ENCODE results near the gene SCFD2.

Gene SCFD2

GRCh38 chr4:52876069-52876468, 489.8 kb downstream of the SCFD2 start:
- no peak for DNase-seq (ENCODE audit: extremely low spot score)
- POLR2A ChIA-PET: no interaction called here
- CTCF ChIA-PET: no interaction called here
- no peak for TF ChIP-seq FOXM1 (IDR thresholded peaks at IDR 0.05; ENCODE audit: borderline replicate concordance)
- no peak for TF ChIP-seq NFRKB (IDR thresholded peaks at IDR 0.05)
- TF ChIP-seq TARDBP (IDR thresholded peaks at IDR 0.05): no peak
- no peak for TF ChIP-seq FOXK2 (IDR thresholded peaks at IDR 0.05)
- TF ChIP-seq L3MBTL2 (conservative IDR thresholded peaks at IDR 0.05): no peak

- no peak for DNase-seq (ENCODE audit: extremely low spot score)
- TF ChIP-seq LEF1 (IDR thresholded peaks at IDR 0.05; ENCODE audit: borderline replicate concordance) (no peak), ELF4 (IDR thresholded peaks at IDR 0.05) (no peak), FOXK2 (IDR thresholded peaks at IDR 0.05) (no peak), BHLHE40 (IDR thresholded peaks at IDR 0.05; ENCODE audit: borderline replicate concordance) (no peak), CTBP1 (IDR thresholded peaks at IDR 0.05; ENCODE audit: borderline replicate concordance) (no peak), PKNOX1 (IDR thresholded peaks at IDR 0.05) (no peak), NFRKB (IDR thresholded peaks at IDR 0.05) (no peak), FOXA1 (IDR thresholded peaks at IDR 0.05) (no peak)
- ChIA-PET CTCF (no interaction called here), POLR2A (no interaction called here)
Measured at GRCh38 chr4:52874948-52875347, 490.9 kb downstream of the SCFD2 start.

- TF ChIP-seq TARDBP (IDR thresholded peaks at IDR 0.05): no peak
- no peak for TF ChIP-seq SUZ12 (IDR thresholded peaks at IDR 0.05)
- TF ChIP-seq HDGF (IDR thresholded peaks at IDR 0.05; ENCODE audit: borderline replicate concordance): no peak
- TF ChIP-seq FOXA1 (IDR thresholded peaks at IDR 0.05): no peak
- TF ChIP-seq BHLHE40 (IDR thresholded peaks at IDR 0.05; ENCODE audit: borderline replicate concordance): no peak
- no peak for TF ChIP-seq ARNT (IDR thresholded peaks at IDR 0.05)
- no peak for TF ChIP-seq ELF4 (IDR thresholded peaks at IDR 0.05)
- no peak for TF ChIP-seq FOXM1 (IDR thresholded peaks at IDR 0.05; ENCODE audit: borderline replicate concordance)
- TF ChIP-seq ZNF384 (IDR thresholded peaks at IDR 0.05): no peak
- no peak for TF ChIP-seq NFRKB (IDR thresholded peaks at IDR 0.05)
- TF ChIP-seq CTBP1 (IDR thresholded peaks at IDR 0.05; ENCODE audit: borderline replicate concordance): no peak
- TF ChIP-seq PKNOX1 (IDR thresholded peaks at IDR 0.05): no peak
- no peak for DNase-seq (ENCODE audit: extremely low spot score)
- CTCF ChIA-PET: no interaction called here
- POLR2A ChIA-PET: interaction anchor here (1.5 kb wide), 1 partner anchor 11 kb away, joined by 3 read pairs; no protein-coding TSS in a partner anchor
Measured at GRCh38 chr4:52873861-52874343, 492.0 kb downstream of the SCFD2 start.

GRCh38 chr4:52873191-52873590, 492.7 kb downstream of the SCFD2 start:
- CTCF ChIA-PET: no interaction called here
- no peak for DNase-seq (ENCODE audit: extremely low spot score)
- TF ChIP-seq ELF4 (IDR thresholded peaks at IDR 0.05) (no peak), SUZ12 (IDR thresholded peaks at IDR 0.05) (no peak), L3MBTL2 (conservative IDR thresholded peaks at IDR 0.05) (no peak), PKNOX1 (IDR thresholded peaks at IDR 0.05) (0 out of 2 replicates have a peak, but pooled peaks have one; percentile 3), ARNT (IDR thresholded peaks at IDR 0.05) (no peak)
- POLR2A ChIA-PET: interaction anchor here (1.5 kb wide), 1 partner anchor 10 kb away, joined by 3 read pairs; no protein-coding TSS in a partner anchor

- TF ChIP-seq BHLHE40 (IDR thresholded peaks at IDR 0.05; ENCODE audit: borderline replicate concordance): no peak
- TF ChIP-seq FOXA1 (IDR thresholded peaks at IDR 0.05): no peak
- no peak for TF ChIP-seq ELF4 (IDR thresholded peaks at IDR 0.05)
- TF ChIP-seq TARDBP (IDR thresholded peaks at IDR 0.05): no peak
- no peak for TF ChIP-seq PKNOX1 (IDR thresholded peaks at IDR 0.05)
- TF ChIP-seq SP1 (IDR thresholded peaks at IDR 0.05): no peak
- no peak for TF ChIP-seq SUZ12 (IDR thresholded peaks at IDR 0.05)
- no peak for TF ChIP-seq ARNT (IDR thresholded peaks at IDR 0.05)
- TF ChIP-seq CTBP1 (IDR thresholded peaks at IDR 0.05; ENCODE audit: borderline replicate concordance): no peak
- TF ChIP-seq ZNF384 (IDR thresholded peaks at IDR 0.05): no peak
- TF ChIP-seq FOXM1 (IDR thresholded peaks at IDR 0.05; ENCODE audit: borderline replicate concordance): no peak
- no peak for TF ChIP-seq HDGF (IDR thresholded peaks at IDR 0.05; ENCODE audit: borderline replicate concordance)
- no peak for TF ChIP-seq FOXK2 (IDR thresholded peaks at IDR 0.05)
- TF ChIP-seq L3MBTL2 (conservative IDR thresholded peaks at IDR 0.05): no peak
- TF ChIP-seq LEF1 (IDR thresholded peaks at IDR 0.05; ENCODE audit: borderline replicate concordance): no peak
- TF ChIP-seq NFRKB (IDR thresholded peaks at IDR 0.05): no peak
- no peak for DNase-seq (ENCODE audit: extremely low spot score)
- ChIA-PET CTCF (no interaction called here), POLR2A (no interaction called here)
Measured at GRCh38 chr4:52870225-52870624, 495.6 kb downstream of the SCFD2 start.

- POLR2A ChIA-PET: no interaction called here
- DNase-seq (ENCODE audit: extremely low spot score): no peak
- CTCF ChIA-PET: no interaction called here
- TF ChIP-seq HDGF (IDR thresholded peaks at IDR 0.05; ENCODE audit: borderline replicate concordance) (no peak), PKNOX1 (IDR thresholded peaks at IDR 0.05) (no peak), FOXM1 (IDR thresholded peaks at IDR 0.05; ENCODE audit: borderline replicate concordance) (no peak), LEF1 (IDR thresholded peaks at IDR 0.05; ENCODE audit: borderline replicate concordance) (no peak), FOXA1 (IDR thresholded peaks at IDR 0.05) (no peak), ARNT (IDR thresholded peaks at IDR 0.05) (no peak), SUZ12 (IDR thresholded peaks at IDR 0.05) (no peak), FOXK2 (IDR thresholded peaks at IDR 0.05) (no peak), SP1 (IDR thresholded peaks at IDR 0.05) (no peak), L3MBTL2 (conservative IDR thresholded peaks at IDR 0.05) (no peak), NFRKB (IDR thresholded peaks at IDR 0.05) (no peak), ELF4 (IDR thresholded peaks at IDR 0.05) (no peak), BHLHE40 (IDR thresholded peaks at IDR 0.05; ENCODE audit: borderline replicate concordance) (no peak)
Measured at GRCh38 chr4:52869656-52870055, 496.2 kb downstream of the SCFD2 start.
